Measurements from ENCODE around the gene RABGAP1L. TPM values are rescaled to one million over a fixed set of nuclear protein-coding genes. Genes with fewer than 3 reads are reported as not detected.

The RABGAP1L gene
- total and polyA plus RNA-seq, 2 of the 8 experiments (the other 6 are each of a cell fraction or from before 2014, with no cell fraction given), result 33.3 to 156 TPM

DNA sequence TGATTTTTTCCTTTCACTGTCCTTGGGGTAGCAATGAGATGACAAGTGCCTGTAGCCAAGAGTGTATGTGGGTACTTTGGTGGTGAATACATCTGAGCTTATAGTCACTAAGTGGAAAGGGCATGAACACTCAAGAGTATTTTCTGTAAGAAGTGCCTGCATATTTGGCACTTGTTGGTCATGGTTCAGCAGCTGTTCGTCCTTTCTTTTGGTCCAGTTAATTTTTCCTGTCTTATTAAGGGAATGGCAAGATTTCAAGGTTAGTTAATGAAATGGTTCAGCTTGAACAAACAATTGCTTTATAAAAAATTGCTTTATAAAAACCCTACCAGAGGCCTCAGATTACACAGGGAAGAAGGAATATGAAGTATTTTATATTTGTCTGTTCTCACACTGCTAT lies 239.9 kb downstream of the RABGAP1L start:
- H3K9me3 ChIP-seq (ENCODE audit: insufficient read depth in 2 of 2, low read depth in 1 of 2, low read length in 1 of 2), result no peaks in the 10 kb centered on the region
- H3K9ac ChIP-seq (replicated peaks in 1 of 4; ENCODE audit: extremely low read depth in 1 of 4, low read depth in 3 of 4, low read length in 3 of 4), result no peak overlapping the region
- H3K36me3 ChIP-seq (ENCODE audit: control insufficient read depth in 2 of 4, insufficient read depth in 4 of 4, low read length in 3 of 4), result no peaks in the 10 kb centered on the region
- H4K91ac ChIP-seq (replicated peaks; ENCODE audit: insufficient read length, low read length), result no peak overlapping the region
- no peaks in the 10 kb centered on the region for H3K79me1 ChIP-seq (ENCODE audit: low read depth, low read length)
- H3K23me2 ChIP-seq (ENCODE audit: low read depth, low read length), result no peaks in the 10 kb centered on the region
- H4K8ac ChIP-seq (ENCODE audit: extremely low read depth, insufficient read depth, low read length), result no peak overlapping the region
- no peak overlapping the region for H3K4me2 ChIP-seq (ENCODE audit: insufficient read depth in 1 of 2, low read depth in 2 of 2, low read length in 2 of 2)
- H3K4ac ChIP-seq (replicated peaks; ENCODE audit: insufficient read length, low read depth, low read length), result no peak overlapping the region
- H3K23ac ChIP-seq (ENCODE audit: insufficient read length), result no peak overlapping the region
- H2BK20ac ChIP-seq (ENCODE audit: low read length), result no peak overlapping the region
- WGBS, 2 experiments (ENCODE audit: extremely low coverage in 1 of 2, insufficient coverage in 1 of 2, insufficient read length in 1 of 2, insufficient replicate concordance in 2 of 2, low coverage in 1 of 2, low lambda C conversion rate in 2 of 2, missing lambda C conversion rate in 1 of 2), result 89% methylated on average over 1 of the region's 1 CpG; no CpG with 5 or more reads in 1 of the 2 experiments
- no peak overlapping the region for H3K4me3 ChIP-seq (ENCODE audit: extremely low read depth in 1 of 4, insufficient read depth in 2 of 4, low read depth in 3 of 4, low read length in 4 of 4)
- no peak overlapping the region for H3K14ac ChIP-seq (ENCODE audit: insufficient read length)
- H3K27ac ChIP-seq (ENCODE audit: low read depth, low read length), result no peak overlapping the region
- CTCF ChIA-PET (ENCODE audit: partially characterized antibody), result interaction anchor here (0.8 to 1.2 kb wide), 3 partner anchors 15 to 136 kb away, joined by 3 to 4 read pairs (median 3); no protein-coding TSS in a partner anchor
- no peak overlapping the region for H2AFZ ChIP-seq (ENCODE audit: low read length)
- no peak overlapping the region for H2BK15ac ChIP-seq (ENCODE audit: low read length)
- no peak overlapping the region for H3K56ac ChIP-seq (replicated peaks; ENCODE audit: insufficient read length, low read depth, low read length)
- H4K20me1 ChIP-seq (replicated peaks in 1 of 2; ENCODE audit: control insufficient read depth in 1 of 2, insufficient read depth in 2 of 2, low read length in 2 of 2), result no peaks in the 10 kb centered on the region
- H3K18ac ChIP-seq (ENCODE audit: extremely low read depth, low read length), result no peak overlapping the region
- no peak overlapping the region for H2BK120ac ChIP-seq (replicated peaks; ENCODE audit: low read depth, low read length)
- FAIRE-seq (no peak), DNase-seq (ENCODE audit: low read depth in 1 of 2, low spot score in 2 of 2) (no peak)
- H3K27me3 ChIP-seq (replicated peaks in 1 of 4; ENCODE audit: control insufficient read depth in 3 of 4, extremely low read depth in 1 of 4, insufficient read depth in 3 of 4, low read length in 3 of 4), result no peaks in the 10 kb centered on the region
- POLR2A ChIA-PET (ENCODE audit: partially characterized antibody), result no interaction called here
- TF ChIP-seq SP1 (IDR thresholded peaks at IDR 0.05; ENCODE audit: low read depth, low read length), result no peak
- TF ChIP-seq SIX5 (IDR thresholded peaks at IDR 0.05; ENCODE audit: low read depth, low read length), result no peak
- TF ChIP-seq ASH2L (IDR thresholded peaks at IDR 0.05; ENCODE audit: low read length), result no peak
- no peak for TF ChIP-seq EGR1 (IDR thresholded peaks at IDR 0.05; ENCODE audit: borderline replicate concordance, low read depth, low read length)
- no peak for TF ChIP-seq NANOG (IDR thresholded peaks at IDR 0.05; ENCODE audit: insufficient read depth, low read depth, low read length, poor library complexity, severe bottlenecking)
- TF ChIP-seq CHD1 (IDR thresholded peaks at IDR 0.05; ENCODE audit: low read depth, low read length), result no peak
- TF ChIP-seq EP300 (IDR thresholded peaks at IDR 0.05; ENCODE audit: borderline replicate concordance in 1 of 2, low read depth in 2 of 2, low read length in 2 of 2), result no peak
- TF ChIP-seq GABPA (IDR thresholded peaks at IDR 0.05; ENCODE audit: borderline replicate concordance, insufficient read depth, low read length), result no peak
- TF ChIP-seq ATF3 (IDR thresholded peaks at IDR 0.05; ENCODE audit: insufficient read depth, low read depth, low read length), result no peak
- TF ChIP-seq SP2 (IDR thresholded peaks at IDR 0.05; ENCODE audit: low read length), result no peak
- H2BK12ac ChIP-seq (ENCODE audit: low read depth, low read length), result no peak overlapping the region
- no peak overlapping the region for H2BK5ac ChIP-seq (ENCODE audit: low read depth, low read length)
- no peaks in the 10 kb centered on the region for H3K4me1 ChIP-seq (replicated peaks in 1 of 4; ENCODE audit: control insufficient read depth in 3 of 4, insufficient read depth in 4 of 4, low read length in 3 of 4)
- no peak overlapping the region for H4K5ac ChIP-seq (ENCODE audit: insufficient read length, low read depth, low read length)
- no peaks in the 10 kb centered on the region for H3K79me2 ChIP-seq (ENCODE audit: control insufficient read depth in 1 of 2, insufficient read depth in 2 of 2, low read length in 2 of 2)
- H2AK5ac ChIP-seq (ENCODE audit: low read depth, low read length), result no peak overlapping the region

Data from H1 (cell line).